HG03045 (cell line): ENCODE results near the gene NPY.

Source experiments
- ATAC-seq: cut with Tn5 transposase; IDR thresholded peaks from one replicate; pipeline ENCODE4 v1.9.1; 2021; ENCODE audit warnings: mild to moderate bottlenecking, moderate library complexity; ENCODE audit not compliant: unreplicated experiment

NPY gene

DNA sequence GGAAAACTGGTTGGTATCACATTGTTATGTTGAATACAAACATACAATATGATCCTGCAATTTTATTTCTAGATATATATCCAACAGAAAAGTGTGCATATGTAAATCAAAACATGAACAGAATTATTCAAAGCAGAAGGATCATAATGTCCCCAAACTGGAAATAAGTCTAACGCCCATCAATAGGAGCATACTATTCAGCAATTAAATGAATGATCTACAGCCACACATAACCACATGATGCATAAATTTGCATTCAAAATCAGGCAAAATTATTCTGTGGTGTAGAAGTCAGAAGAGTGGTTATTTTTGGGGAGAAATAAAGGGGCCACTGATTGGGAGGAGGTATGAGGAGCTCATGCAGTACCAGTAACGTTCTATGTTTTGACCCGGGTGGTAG, 28.6 kb downstream of the NPY start:
- no peak for ATAC-seq

DNA sequence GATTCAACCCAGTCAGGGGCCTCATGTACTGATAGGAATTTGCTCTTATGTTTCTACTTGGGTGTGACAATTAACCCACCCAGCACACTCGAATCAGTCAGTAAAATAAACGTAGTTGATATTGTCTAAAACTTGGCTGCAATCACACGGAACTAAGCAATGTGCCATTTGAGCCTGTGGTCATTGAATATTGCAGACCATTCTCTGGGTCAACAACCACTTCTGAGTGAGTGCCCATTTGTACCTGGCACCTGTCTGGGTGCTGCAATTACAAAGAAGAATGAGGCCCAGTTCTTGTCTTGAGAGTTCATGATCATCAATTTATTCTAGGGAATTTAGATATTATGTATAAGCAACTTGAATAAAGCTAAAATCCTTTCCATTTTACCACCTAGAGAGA, 29.8 kb downstream of the NPY start:
- ATAC-seq = no peak

DNA sequence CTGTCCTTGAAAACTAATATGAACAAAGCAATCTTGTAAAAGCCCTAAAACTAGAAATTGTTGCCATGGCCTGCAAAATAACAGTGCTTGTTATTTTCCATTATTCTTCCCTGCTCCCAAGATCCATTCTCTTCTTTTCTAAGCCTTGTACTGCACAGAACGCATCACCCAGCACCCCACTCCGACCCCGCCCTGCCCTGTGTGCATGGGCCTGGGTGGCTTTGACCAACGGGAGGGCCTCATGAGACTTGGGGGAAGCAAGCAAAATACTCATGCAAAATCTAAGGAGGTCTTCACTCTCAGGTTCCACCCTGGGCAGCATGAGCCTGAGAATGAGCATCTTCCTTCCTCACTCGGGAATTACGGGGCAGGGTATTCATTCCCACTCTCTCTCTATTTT, 32.4 kb downstream of the NPY start:
- no peak for ATAC-seq

DNA sequence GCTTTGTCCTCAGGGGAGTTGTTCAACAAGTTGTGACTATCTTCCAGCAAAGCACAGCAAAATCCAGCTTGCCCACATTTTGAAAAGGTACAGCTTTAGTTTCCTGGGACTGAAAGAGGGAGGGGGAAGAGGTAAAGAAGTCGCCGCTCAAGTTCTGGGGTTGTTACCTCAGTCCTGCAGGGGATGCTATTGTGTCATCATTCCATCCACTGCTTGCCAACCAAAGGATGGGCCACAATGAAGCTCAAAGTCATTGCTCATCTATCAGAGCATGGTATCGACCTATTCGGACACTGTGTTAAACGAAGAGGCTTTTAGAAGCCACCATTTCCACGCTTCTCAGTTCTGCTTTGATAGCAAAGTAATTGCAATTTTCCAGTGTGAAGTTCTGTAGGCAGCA, 34.3 kb downstream of the NPY start:
- ATAC-seq = no peak

DNA sequence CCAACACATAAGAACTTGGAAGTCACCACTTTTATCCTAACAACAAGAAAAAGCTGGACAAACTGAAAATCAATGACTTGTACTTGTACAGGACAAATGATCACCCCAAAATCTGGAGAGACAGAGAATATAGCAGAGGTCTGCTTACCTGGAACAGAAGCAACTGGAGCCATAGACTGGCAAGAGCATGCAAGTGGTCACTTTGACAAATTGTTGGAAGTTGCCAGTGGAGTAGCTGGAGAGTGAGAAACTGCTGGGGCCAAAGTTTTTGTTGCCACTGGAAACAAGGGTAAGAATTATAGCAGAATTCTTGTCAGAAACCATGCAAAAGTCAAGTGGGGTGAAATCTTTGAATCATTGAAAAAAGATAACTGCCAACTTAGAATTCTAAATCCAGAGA, 35.2 kb downstream of the NPY start:
- no peak for ATAC-seq

DNA sequence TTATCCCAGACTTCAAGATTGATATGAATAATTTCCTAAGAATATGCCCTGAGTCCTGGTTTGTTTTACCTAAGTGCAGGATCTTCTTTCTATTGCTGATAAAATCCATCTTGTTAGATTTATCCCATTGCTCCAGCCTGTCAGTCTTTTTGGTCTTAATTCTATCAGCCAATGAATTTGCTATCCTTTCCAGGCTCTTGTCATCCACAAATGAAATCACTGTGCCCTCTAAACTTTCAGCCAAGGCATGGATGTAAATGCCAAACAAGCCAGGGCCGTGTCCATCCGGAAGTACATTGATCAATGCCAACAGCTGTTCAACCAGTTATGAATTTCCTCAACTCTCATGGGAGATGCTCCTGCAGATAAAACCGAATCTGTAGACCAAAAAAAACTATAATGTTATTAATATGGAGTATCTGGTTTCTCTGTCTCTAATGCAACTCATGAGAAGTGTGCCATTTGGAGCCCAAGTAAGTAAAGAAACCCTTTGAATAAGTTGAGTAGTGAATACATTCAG, 40.0 kb downstream of the NPY start:
- ATAC-seq = no peak

DNA sequence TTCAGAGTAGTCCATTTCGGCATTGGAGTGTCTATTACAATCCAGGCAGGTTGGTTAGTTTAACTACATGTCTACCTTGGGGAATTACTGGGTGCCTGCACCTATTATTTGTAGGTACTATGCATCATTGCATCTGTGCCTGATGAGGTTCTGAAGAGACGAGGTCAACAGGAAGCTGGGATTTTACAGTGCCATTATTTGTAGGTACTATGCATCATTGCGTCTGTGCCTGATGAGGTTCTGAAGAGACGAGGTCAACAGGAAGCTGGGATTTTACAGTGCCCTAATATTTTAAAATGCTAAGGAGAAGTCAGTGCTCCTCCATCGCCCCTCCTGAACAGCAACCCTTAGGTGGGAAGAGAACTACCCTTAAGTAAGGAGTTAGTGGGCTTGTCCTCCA, 41.7 kb downstream of the NPY start:
- ATAC-seq = peak; percentile 57

DNA sequence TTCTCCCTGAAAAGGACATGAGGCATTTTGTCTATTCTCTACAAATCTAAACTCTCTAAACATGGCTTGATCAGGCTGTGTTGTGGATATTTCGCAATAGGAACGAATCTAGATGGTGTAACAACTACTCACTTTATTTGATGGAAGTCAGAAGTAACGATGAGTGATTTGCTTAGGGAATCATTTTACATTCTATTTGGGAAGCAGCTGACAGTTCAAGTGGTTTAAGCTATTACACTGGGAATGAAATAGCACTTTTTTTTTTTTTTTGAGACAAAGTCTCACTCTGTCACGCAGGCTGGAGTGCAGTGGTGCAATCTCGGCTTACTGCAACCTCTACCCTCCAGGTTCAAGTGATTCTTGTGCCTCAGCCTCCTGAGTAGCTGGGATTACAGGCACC, 44.1 kb downstream of the NPY start:
- no peak for ATAC-seq

DNA sequence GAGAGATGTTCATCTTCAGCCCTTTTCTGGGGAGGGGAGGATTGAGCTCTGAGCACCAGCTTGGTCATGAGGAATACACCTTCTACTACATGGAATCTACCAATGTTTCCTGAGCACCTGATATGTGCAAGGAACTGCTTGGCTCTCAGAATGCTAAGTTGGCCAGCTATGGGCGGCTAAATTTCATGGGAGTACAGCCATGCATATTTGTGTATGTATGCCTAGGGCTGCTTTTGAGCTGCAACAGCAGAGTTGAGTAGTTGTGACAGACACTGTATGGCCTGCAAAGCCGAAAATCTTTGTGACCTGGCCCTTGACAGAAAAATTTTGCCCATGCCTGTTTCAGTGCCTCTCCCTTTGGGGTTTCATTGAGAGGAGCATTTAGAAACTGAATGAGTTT, 44.9 kb downstream of the NPY start:
- no peak for ATAC-seq

DNA sequence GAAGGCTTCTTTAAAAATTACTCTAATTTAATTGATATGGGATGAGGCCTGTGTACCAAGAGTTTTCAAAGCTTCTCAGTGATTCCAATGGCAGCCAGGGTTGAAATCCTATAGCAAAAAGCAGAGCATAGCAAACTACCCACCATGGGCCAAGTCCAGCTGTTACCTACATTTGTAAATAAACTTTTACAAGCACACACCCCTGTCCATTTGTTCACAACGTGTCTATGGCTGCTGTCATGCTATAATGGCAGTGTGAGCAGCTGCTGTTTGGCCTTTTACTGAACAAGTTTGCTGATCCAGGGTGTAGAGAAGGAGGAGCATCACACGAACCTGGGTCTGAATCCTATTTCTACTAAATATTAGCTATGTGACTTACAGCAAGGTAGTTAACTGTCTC, 50.0 kb downstream of the NPY start:
- no peak for ATAC-seq

DNA sequence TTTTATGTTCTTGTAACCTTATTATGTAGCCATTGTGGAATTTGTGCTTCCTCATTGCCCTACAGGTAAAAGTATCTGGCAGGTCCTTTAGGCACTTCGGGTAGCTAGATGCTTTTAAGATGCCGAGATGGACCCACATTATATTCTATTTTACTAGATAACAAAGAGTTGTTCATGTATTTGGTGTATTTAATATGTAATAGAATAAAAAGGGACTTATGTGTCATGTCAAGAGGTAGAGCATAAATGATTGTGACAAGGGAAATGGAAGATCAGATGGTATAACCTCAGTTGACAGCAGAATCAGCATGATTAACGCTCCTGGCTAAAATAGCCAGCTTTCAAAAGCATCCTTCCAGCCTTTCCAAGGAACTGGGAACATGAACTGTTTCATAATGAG, 50.6 kb downstream of the NPY start:
- ATAC-seq = no peak

DNA sequence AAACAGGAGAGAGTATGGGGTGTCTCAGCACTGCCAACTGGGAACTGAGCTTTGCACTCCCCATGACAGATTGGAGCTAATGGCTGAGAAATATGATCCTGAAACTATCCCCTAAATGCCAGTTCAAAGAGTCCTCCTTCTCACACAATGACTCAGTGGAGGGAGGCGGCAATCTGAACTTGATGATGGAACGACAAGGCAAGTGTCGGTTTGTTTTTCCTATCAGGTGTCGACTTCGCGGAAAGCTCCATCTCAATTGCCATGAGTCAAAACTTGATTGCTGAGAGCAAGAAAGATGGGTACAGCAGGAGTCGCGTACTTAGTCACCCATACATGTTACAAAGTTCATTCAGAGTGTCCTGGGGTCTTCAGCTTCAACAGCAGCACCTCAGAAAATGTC, 52.5 kb downstream of the NPY start:
- no peak for ATAC-seq

DNA sequence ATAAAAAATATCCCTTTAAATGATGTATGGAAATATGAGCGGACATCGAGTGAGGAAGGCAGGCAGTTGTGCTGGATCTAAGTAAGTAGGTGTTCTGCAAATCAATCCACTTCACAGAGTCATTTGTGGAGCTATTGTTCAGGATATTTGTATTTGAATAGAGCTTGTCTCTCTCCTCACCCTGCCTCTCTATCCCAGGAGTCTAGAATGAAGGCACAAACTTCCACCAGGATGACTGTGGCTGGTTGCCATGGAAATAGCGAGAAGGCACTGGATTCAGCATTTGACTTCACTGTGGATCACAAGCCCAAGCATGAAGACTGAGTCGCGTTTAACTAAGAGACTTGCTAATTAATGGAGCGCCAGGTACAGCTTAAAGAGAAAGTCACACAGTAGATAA, 53.2 kb downstream of the NPY start:
- ATAC-seq = no peak

DNA sequence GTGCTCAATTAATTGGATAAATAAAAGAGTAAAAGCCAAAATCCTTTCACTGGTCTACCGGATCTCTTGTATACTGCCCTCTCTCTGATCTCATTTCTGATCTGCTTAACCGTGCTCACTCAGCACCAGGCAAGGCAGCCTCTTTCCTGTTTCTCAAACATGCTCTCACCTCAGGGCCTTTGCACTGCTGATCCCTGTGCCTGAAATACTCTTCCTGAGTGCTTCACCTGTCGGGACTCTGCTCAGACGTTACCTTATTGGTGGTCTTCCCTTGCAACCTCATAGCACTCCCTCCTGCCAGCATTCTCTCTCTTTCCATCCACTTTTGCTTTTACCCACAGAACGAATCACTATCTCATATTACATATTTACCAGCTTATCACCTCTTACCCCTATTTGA, 55.6 kb downstream of the NPY start:
- no peak for ATAC-seq

DNA sequence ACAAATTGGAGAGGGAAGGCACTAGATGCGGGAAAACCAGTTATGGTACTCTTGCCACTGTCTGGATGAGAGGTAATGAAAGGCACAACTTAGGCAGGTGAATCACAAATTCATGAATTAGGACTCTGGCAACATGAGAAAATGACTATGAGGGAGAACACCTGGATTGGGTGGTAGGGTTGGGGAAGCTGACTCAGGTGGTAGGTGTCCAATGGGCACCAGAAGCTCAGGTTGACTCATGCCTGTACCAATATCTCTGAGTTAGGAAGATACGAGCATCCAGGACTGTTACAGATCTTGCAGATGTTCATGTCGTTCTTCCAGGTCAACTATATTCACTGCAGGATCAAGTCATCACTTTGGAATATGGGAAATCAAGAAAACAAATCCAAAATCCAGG, 56.7 kb downstream of the NPY start:
- no peak for ATAC-seq
